Limb (tissue), 2 donors: ENCODE measurements around the gene SULT1A2.
A peak's percentile ranks its signal among the peaks of the same experiment; 100 is the strongest.
"Not testable (repeated sequence)": the region's sequence is repeated elsewhere in the genome, so short reads cannot be mapped to it uniquely, and the experiment has no call there.

Experiments
- DNase-seq, 2 donors: peaks; one replicate each; pipeline ENCODE4 v3.0.0-alpha.2; 2016; ENCODE audit errors: extremely low spot score in 2 of 2

The SULT1A2 gene

GRCh38 chr16:28609631-28610594 is 13.1 kb upstream of the SULT1A2 start, which contains the start of gene SULT1A1:
Gene SULT1A1 (minus strand): TSS chr16:28610044. CDS start chr16:28608855, 1,189 bp downstream.
- DNase-seq, result peak; percentile 2 to 29

GRCh38 chr16:28608867-28609596 is 12.2 kb upstream of the SULT1A2 start:
- peak in 1 of 2 donors; percentile 9 for DNase-seq

- DNase-seq, result not testable (repeated sequence)
Observed at GRCh38 chr16:28608496-28608808, 11.6 kb upstream of the SULT1A2 start.

- DNase-seq, result not testable (repeated sequence)
Observed at GRCh38 chr16:28607681-28608495, 11.0 kb upstream of the SULT1A2 start.

GRCh38 chr16:28607116-28607623 is 10.3 kb upstream of the SULT1A2 start:
- no peak for DNase-seq

- DNase-seq, result peak in 1 of 2 donors; percentile 6
Observed at GRCh38 chr16:28606291-28607115, 9.7 kb upstream of the SULT1A2 start.

- DNase-seq, result no peak
Observed at GRCh38 chr16:28604186-28604565, 7.3 kb upstream of the SULT1A2 start.

- no peak for DNase-seq
Observed at GRCh38 chr16:28603381-28604185, 6.7 kb upstream of the SULT1A2 start.

- no peak for DNase-seq
Observed at GRCh38 chr16:28602529-28602928, 5.7 kb upstream of the SULT1A2 start.

- DNase-seq, result not testable (repeated sequence)
Observed at GRCh38 chr16:28602062-28602461, 5.2 kb upstream of the SULT1A2 start.

- not testable (repeated sequence) for DNase-seq
Observed at GRCh38 chr16:28601589-28601988, 4.7 kb upstream of the SULT1A2 start.

GRCh38 chr16:28600965-28601364 is 4.1 kb upstream of the SULT1A2 start:
- not testable (repeated sequence) for DNase-seq

GRCh38 chr16:28599377-28600285 is 2.8 kb upstream of the SULT1A2 start:
- not testable (repeated sequence) for DNase-seq

GRCh38 chr16:28597692-28598261 is 927 bp upstream of the SULT1A2 start:
- no peak for DNase-seq

GRCh38 chr16:28596115-28596630 is 677 bp downstream of the SULT1A2 start:
- no peak for DNase-seq

- not testable (repeated sequence) for DNase-seq
Observed at GRCh38 chr16:28595451-28595850, 1.4 kb downstream of the SULT1A2 start.

- DNase-seq, result no peak
Observed at GRCh38 chr16:28592979-28593553, 3.8 kb downstream of the SULT1A2 start.

- DNase-seq, result no peak
Observed at GRCh38 chr16:28592511-28592910, 4.3 kb downstream of the SULT1A2 start.
